Measurements from ENCODE around the gene HLA-DOA.

The HLA-DOA gene

DNA sequence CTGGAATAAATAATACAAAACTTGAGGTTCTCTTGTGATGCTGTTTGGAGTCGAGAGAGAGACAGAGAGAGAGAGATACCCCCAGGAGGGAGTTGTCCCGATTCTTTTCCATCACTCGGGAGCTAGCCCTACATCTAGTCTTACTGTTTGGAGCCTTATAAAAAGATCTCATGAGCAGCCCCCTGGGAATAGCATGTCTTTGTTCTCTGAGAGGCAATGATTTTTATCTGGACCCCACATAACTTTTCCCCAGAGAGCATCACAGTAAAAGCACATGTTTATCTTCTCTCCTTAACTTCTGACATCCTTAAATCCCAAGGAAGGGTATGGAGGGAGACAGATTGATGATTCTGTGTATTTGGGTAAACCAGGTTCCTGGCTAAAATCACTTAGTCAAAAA is 20.9 kb upstream of the HLA-DOA start:
- Histone ChIP-seq H3K27ac (ENCODE audit: insufficient read depth, low read depth, low read length, poor library complexity, severe bottlenecking) (no peak overlapping the region), H3K27me3 (ENCODE audit: control insufficient read depth, insufficient read depth, low read length, poor library complexity, severe bottlenecking) (no peaks in the 10 kb centered on the region), H3K4me3 (ENCODE audit: insufficient read depth, low read depth, low read length) (no peak overlapping the region), H3K36me3 (ENCODE audit: control insufficient read depth, insufficient read depth, low read length) (no peaks in the 10 kb centered on the region), H3K4me1 (ENCODE audit: control insufficient read depth, insufficient read depth, low read length) (no peaks in the 10 kb centered on the region), H3K9me3 (ENCODE audit: control insufficient read depth, low read length) (no peaks in the 10 kb centered on the region)
- 67 to 69% methylated on average over 3 of the region's 3 CpGs for WGBS, 2 experiments

DNA sequence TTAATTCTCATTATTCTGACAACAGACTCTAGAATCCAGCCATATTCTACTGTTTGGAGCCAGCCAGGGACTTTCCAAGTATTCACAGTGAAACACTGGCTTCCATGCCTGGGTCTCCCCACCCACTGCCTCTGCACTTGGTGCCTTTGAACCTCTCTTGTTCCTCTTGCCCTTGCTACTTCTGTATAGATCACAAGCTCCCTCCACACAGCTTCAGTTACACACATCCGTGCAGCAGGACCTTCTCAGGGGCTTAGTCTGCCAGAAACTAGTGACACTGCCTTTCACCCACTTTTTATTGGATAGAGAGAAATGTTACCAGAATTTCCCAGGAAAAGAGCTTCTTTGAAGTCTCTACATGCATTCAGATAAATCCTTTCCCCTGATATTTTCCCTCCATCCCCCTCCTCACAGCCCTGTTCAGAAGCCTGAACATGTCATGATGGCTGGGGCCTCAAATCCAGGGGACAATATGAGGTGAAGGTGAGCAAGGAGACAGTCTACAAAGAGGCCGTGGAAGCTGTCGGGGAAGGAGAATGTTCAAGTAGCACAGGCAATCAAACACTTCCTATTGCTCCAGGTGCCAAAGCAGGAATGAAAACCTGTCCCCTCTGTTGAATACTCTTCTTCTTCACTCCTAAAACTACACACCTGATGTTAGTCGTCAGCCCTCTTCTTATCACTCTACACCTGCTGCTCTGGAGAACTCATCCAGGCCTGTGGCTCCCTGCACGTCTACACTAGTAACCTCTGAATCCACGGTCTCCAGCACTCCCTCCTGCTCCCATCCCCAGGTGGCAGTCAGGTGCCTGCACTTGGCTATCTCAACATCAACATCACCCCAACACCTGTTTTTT is 20.2 kb upstream of the HLA-DOA start:
- Histone ChIP-seq H3K4me1 (ENCODE audit: control insufficient read depth, insufficient read depth, low read length) (no peaks in the 10 kb centered on the region), H3K36me3 (ENCODE audit: control insufficient read depth, insufficient read depth, low read length) (no peaks in the 10 kb centered on the region), H3K9me3 (ENCODE audit: control insufficient read depth, low read length) (no peaks in the 10 kb centered on the region), H3K27me3 (ENCODE audit: control insufficient read depth, insufficient read depth, low read length, poor library complexity, severe bottlenecking) (no peaks in the 10 kb centered on the region), H3K4me3 (ENCODE audit: insufficient read depth, low read depth, low read length) (no peak overlapping the region), H3K27ac (ENCODE audit: insufficient read depth, low read depth, low read length, poor library complexity, severe bottlenecking) (no peak overlapping the region)
- 67 to 70% methylated on average over 6 of the region's 6 CpGs for WGBS, 2 experiments

DNA sequence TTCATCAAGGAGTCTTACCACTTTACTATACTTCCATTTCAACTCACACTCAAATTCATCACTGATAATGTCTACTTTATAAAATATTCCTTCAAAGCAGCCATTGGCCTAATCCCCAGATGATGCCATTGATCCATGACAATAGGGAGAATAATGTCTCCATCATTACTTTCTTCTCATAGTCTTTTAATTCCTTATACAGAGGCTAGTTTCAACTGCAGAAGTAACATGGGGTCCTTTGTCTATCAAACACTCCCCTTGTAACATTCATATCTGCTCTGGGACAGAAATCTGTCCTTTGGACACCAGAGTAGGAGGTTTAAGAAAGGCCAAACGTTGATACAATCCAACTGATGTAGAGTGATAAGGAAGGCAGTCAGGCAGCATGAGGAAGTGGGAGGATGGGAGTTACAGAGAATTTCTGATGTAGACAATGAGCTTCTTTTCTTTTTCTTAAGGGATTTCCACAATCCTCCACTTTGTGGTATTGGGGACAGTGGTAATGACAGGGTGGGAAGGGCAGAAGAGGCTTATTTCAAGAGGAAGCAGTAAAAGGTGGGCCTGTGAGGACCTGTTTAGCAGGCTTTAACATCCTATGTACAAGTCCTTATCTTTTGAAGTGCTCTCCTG is 18.9 kb upstream of the HLA-DOA start:
- no peaks in the 10 kb centered on the region for H3K4me1 ChIP-seq (ENCODE audit: control insufficient read depth, insufficient read depth, low read length)
- no peak overlapping the region for H3K27ac ChIP-seq (ENCODE audit: insufficient read depth, low read depth, low read length, poor library complexity, severe bottlenecking)
- 58 to 83% methylated on average over 1 of the region's 1 CpG for WGBS, 2 experiments
- no peaks in the 10 kb centered on the region for H3K27me3 ChIP-seq (ENCODE audit: control insufficient read depth, insufficient read depth, low read length, poor library complexity, severe bottlenecking)
- no peaks in the 10 kb centered on the region for H3K9me3 ChIP-seq (ENCODE audit: control insufficient read depth, low read length)
- no peaks in the 10 kb centered on the region for H3K36me3 ChIP-seq (ENCODE audit: control insufficient read depth, insufficient read depth, low read length)
- H3K4me3 ChIP-seq (ENCODE audit: insufficient read depth, low read depth, low read length): no peak overlapping the region

DNA sequence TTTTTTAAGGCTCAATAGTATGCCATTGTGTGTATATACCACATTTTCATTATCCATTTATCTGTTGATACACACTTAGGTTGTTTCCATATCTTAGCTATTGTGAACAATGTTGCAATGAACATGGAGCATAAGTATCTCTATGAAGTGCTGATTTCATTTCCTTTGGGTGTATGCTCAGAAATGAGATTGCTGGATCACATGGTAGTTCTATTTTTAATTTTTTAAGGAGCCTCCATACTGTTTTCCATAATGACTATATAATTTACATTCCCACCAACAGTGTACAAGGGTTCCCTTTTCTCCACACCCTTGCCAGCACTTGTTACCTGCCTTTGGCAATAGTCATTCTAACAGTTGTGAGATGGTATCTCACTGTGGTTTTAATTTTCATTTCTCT is 15.1 kb upstream of the HLA-DOA start:
- no peaks in the 10 kb centered on the region for H3K4me1 ChIP-seq (ENCODE audit: control insufficient read depth, insufficient read depth, low read length)
- no peaks in the 10 kb centered on the region for H3K27me3 ChIP-seq (ENCODE audit: control insufficient read depth, insufficient read depth, low read length, poor library complexity, severe bottlenecking)
- H3K9me3 ChIP-seq (ENCODE audit: control insufficient read depth, low read length): no peaks in the 10 kb centered on the region
- H3K4me3 ChIP-seq (ENCODE audit: insufficient read depth, low read depth, low read length): no peak overlapping the region
- no peaks in the 10 kb centered on the region for H3K36me3 ChIP-seq (ENCODE audit: control insufficient read depth, insufficient read depth, low read length)
- no peak overlapping the region for H3K27ac ChIP-seq (ENCODE audit: insufficient read depth, low read depth, low read length, poor library complexity, severe bottlenecking)

DNA sequence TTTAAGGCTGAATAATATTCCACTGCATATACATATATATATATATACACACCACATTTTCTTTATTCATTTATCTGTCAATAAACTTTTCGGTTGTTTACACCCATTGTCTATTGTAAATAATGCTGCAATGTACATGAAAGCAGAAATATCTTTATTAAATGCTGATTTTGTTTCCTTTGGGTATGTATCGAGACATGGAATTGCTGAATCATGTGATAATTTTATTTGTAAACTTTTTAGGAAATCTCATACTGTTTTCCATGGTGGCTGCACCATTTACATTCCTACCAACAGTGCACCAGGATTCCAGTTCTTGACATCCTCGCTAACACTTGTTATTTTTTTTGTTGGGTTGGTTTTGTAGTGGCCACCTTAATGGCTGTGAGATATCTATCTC is 14.1 kb upstream of the HLA-DOA start:
- Histone ChIP-seq H3K9me3 (ENCODE audit: control insufficient read depth, low read length) (no peaks in the 10 kb centered on the region), H3K4me3 (ENCODE audit: insufficient read depth, low read depth, low read length) (no peak overlapping the region), H3K27ac (ENCODE audit: insufficient read depth, low read depth, low read length, poor library complexity, severe bottlenecking) (no peak overlapping the region), H3K4me1 (ENCODE audit: control insufficient read depth, insufficient read depth, low read length) (no peaks in the 10 kb centered on the region), H3K36me3 (ENCODE audit: control insufficient read depth, insufficient read depth, low read length) (no peaks in the 10 kb centered on the region), H3K27me3 (ENCODE audit: control insufficient read depth, insufficient read depth, low read length, poor library complexity, severe bottlenecking) (no peaks in the 10 kb centered on the region)
- WGBS, 2 experiments: 0 to 50% methylated on average over 1 to 2 of the region's 3 CpGs

DNA sequence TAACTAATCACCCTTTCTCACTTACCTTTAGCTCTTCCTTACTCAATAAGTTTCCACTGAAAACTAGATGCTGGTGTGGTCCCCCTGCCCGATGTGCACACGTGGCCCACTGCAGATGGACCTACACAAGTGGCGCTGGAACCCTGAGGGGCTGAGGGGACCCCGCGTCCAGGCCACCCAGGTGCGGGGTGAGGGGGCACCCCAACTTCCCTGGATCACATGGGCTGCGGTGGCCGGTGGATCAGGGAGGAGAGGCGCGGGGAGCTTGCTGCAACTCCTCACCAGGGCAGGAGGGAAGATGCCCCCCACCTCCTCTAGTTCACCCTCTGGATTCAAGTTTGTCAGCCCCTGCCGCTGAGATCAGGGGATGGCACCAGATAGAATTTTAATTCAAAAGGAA is 12.5 kb upstream of the HLA-DOA start:
- H3K4me3 ChIP-seq (ENCODE audit: insufficient read depth, low read depth, low read length): no peak overlapping the region
- H3K27me3 ChIP-seq (ENCODE audit: control insufficient read depth, insufficient read depth, low read length, poor library complexity, severe bottlenecking): peaks cover 4% of the 10 kb centered on the region
- no peaks in the 10 kb centered on the region for H3K4me1 ChIP-seq (ENCODE audit: control insufficient read depth, insufficient read depth, low read length)
- H3K36me3 ChIP-seq (ENCODE audit: control insufficient read depth, insufficient read depth, low read length): no peaks in the 10 kb centered on the region
- no peak overlapping the region for H3K27ac ChIP-seq (ENCODE audit: insufficient read depth, low read depth, low read length, poor library complexity, severe bottlenecking)
- 90 to 91% methylated on average over 10 to 11 of the region's 11 CpGs for WGBS, 2 experiments
- H3K9me3 ChIP-seq (ENCODE audit: control insufficient read depth, low read length): no peaks in the 10 kb centered on the region

DNA sequence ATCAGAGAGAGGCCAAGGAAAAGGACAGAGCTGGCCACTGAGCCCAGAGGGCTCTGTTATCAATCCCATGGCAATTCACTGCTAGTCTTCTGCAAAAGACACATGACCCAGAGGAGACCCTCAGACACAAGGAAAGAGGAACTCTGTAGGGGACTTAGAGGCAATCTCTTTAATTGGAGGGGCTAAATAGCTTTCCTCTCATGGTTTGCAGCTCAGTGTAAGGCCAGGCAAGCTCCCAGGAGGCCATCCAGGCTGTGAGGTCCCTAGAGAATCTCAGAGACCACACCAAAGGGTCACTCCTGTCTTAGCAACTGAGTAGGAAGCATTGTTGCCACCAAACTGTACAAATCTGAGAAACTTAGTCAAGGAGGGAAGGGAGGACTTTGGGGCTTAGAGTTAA is 10.0 kb upstream of the HLA-DOA start:
- Histone ChIP-seq H3K4me3 (ENCODE audit: insufficient read depth, low read depth, low read length) (no peak overlapping the region), H3K9me3 (ENCODE audit: control insufficient read depth, low read length) (no peaks in the 10 kb centered on the region), H3K27ac (ENCODE audit: insufficient read depth, low read depth, low read length, poor library complexity, severe bottlenecking) (no peak overlapping the region), H3K27me3 (ENCODE audit: control insufficient read depth, insufficient read depth, low read length, poor library complexity, severe bottlenecking) (peaks cover 4% of the 10 kb centered on the region), H3K4me1 (ENCODE audit: control insufficient read depth, insufficient read depth, low read length) (no peaks in the 10 kb centered on the region), H3K36me3 (ENCODE audit: control insufficient read depth, insufficient read depth, low read length) (no peaks in the 10 kb centered on the region)

DNA sequence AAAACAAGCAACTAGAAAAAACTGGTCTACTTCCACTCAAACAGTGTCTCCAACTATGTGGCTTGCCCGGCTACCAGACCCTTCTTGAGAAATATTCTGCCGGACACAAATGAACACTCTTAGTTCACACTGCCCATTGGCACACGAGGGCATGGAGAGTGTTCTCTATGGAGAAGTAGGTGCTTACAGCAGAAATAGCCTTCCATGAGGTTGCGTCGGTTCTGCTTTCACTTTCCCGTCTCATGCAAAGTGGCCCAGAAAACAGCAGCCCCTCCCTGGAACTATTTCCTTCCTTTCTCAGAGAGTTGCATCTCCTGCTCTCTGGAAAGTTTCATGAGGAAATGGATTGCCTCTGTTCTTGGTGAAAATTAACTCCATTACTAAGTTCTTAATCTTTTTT is 9.5 kb upstream of the HLA-DOA start:
- no peak overlapping the region for H3K27ac ChIP-seq (ENCODE audit: insufficient read depth, low read depth, low read length, poor library complexity, severe bottlenecking)
- H3K9me3 ChIP-seq (ENCODE audit: control insufficient read depth, low read length): no peaks in the 10 kb centered on the region
- no peaks in the 10 kb centered on the region for H3K36me3 ChIP-seq (ENCODE audit: control insufficient read depth, insufficient read depth, low read length)
- peaks cover 4% of the 10 kb centered on the region for H3K27me3 ChIP-seq (ENCODE audit: control insufficient read depth, insufficient read depth, low read length, poor library complexity, severe bottlenecking)
- WGBS, 2 experiments: 74 to 79% methylated on average over 6 of the region's 6 CpGs
- no peak overlapping the region for H3K4me3 ChIP-seq (ENCODE audit: insufficient read depth, low read depth, low read length)
- H3K4me1 ChIP-seq (ENCODE audit: control insufficient read depth, insufficient read depth, low read length): no peaks in the 10 kb centered on the region

DNA sequence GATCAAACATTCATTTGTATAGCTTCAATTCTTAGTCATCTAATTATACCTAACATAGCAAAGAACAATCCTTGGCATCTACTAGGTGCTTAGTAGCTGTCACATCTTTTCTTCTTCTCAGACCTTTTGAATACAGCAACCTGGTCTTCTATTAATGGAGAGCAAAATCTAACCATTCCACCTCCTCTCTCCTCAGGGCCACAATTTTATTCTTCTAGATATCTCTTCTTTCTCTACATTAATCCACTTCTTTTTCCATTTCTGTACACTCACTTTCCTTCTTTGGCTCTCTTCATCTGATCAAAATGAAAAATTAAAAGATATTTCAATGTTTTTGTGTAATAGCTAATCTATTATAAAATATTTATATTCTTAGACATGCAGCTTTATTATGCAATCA is 9.0 kb upstream of the HLA-DOA start:
- peaks cover 4% of the 10 kb centered on the region for H3K27me3 ChIP-seq (ENCODE audit: control insufficient read depth, insufficient read depth, low read length, poor library complexity, severe bottlenecking)
- no peak overlapping the region for H3K27ac ChIP-seq (ENCODE audit: insufficient read depth, low read depth, low read length, poor library complexity, severe bottlenecking)
- no peaks in the 10 kb centered on the region for H3K36me3 ChIP-seq (ENCODE audit: control insufficient read depth, insufficient read depth, low read length)
- H3K9me3 ChIP-seq (ENCODE audit: control insufficient read depth, low read length): no peaks in the 10 kb centered on the region
- no peak overlapping the region for H3K4me3 ChIP-seq (ENCODE audit: insufficient read depth, low read depth, low read length)
- no peaks in the 10 kb centered on the region for H3K4me1 ChIP-seq (ENCODE audit: control insufficient read depth, insufficient read depth, low read length)

DNA sequence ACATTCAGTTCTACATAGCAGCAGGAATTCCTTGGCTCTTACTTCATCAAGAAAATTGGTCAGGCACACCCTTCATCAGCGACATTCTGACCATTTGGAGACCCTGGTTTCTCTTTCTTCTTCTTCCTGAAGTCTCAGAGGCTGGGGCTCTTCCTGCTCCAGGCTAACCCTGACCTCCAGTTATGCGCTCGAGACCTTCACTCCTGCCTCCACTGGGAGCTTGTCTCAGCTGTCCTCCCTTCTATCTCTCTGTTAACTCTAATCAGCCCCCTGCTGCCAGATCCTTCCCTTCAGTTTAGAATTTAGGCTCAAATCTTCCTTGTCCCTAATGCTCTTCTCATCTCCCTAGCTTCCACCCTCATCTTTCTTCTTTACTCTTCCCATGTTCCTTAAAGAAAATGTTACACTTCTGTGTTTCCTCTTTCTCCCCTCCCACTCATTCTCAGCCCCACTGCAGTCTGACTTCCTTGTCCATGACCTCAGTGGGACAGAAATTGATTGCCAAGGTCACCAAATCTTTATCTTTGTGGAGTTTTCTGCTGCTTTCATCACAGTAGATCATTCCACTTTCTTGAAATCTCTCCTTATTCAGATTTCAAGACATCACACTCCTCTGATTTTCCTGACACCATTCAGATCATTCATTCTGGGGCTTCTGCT is 8.4 kb upstream of the HLA-DOA start:
- 82 to 85% methylated on average over 3 of the region's 3 CpGs for WGBS, 2 experiments
- no peaks in the 10 kb centered on the region for H3K9me3 ChIP-seq (ENCODE audit: control insufficient read depth, low read length)

More for the DNA sequence above, 8.4 kb upstream of the HLA-DOA start:
- Histone ChIP-seq H3K27me3 (ENCODE audit: control insufficient read depth, insufficient read depth, low read length, poor library complexity, severe bottlenecking) (peaks cover 4% of the 10 kb centered on the region), H3K36me3 (ENCODE audit: control insufficient read depth, insufficient read depth, low read length) (no peaks in the 10 kb centered on the region), H3K4me3 (ENCODE audit: insufficient read depth, low read depth, low read length) (no peak overlapping the region), H3K4me1 (ENCODE audit: control insufficient read depth, insufficient read depth, low read length) (no peaks in the 10 kb centered on the region), H3K27ac (ENCODE audit: insufficient read depth, low read depth, low read length, poor library complexity, severe bottlenecking) (no peak overlapping the region)
